ENCODE data around the gene PBLD. TPM values are rescaled to one million over a fixed set of nuclear protein-coding genes. Genes with fewer than 3 reads are reported as not detected.

The PBLD gene
- 10 to 100 TPM; 62.6 to 92.9 (median 85.1) TPM for polyA plus RNA-seq (ENCODE audit: insufficient read length in 3 of 3)

DNA sequence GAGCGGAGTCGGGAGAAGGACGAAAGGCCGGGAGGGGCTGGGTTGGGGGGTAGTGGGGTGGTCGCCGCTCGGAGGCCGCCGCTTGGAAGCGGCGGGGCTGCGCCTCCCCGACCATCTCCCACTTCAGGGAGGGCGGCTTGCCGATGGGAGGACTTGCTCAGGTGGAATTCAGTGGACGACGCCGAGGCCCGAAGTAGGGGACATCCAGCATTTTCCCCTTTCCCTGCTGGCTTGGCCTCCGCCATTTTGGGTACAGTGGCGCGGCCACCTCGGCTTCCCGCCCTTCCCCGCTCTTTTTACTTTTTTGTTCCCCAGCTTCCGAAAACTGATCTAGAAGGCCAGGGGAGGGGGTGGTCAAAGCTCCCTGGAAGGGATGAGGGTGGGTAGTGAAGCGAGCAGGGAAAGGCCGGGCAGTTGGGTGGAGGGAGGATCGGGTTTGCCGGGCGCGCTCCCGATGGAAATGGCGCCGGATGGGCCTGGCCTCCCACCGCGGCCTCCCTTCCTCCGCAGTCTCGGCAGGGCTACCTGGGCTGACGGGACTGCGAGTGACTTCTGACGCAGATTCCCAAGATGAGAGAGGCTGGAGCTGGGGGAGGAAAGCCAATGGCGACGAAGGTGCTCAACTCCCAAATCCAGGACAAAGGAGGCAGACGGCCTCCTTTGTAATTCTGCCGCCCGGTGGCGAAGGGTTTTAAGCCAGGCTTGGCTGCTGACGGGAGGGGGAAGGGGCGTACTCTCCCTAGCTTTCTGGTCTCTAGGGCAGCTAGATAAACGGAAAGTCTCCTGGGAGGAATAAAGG is at the start of gene PBLD:
Gene PBLD, minus strand, starts transcription at position 670 of the 799 bp plus-strand sequence. CDS start 26,084 bp downstream, outside the sequence.
- DNase-seq (ENCODE audit: low read depth in 3 of 3, low spot score in 2 of 3) = peak; percentile 71 to 76 (median 72)

DNA sequence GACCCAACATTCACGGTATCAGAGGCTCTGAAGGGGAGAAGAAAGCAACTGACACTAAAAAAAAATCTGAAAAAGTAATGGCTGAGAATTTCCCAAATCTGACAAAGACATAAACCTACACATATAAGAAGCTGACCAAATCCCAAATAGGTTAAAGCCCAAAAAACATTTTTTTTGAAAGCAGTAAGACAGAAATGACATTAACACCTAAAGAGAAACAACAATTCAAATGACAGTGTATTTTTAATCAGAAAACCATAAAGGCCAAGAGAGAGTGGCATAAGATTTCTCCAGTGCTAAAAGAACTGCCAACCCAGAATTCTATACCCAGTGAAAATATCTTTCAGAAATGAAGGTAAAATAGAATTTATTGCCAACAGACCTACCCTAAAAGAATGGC is 38.9 kb upstream of the PBLD start:
- no peak for DNase-seq (ENCODE audit: low read depth in 3 of 3, low spot score in 2 of 3)

DNA sequence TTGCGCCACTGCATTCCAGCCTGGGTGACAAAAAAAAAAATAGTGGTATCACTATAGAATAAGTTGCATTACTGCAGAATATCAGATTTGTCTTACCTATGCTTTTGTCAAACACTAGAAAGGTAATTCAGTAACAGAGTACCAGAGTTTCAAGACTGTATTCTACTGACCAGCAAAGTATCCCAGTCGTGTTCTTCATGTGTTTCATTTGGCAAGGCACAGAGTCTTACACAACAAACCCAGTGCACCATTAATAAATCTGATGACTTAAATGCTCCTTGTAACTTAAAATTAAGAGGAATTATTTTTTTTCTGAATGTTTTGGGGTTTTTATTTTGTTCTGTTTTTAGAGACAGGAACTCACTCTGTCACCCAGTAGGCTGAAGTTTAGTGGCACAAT is 34.4 kb upstream of the PBLD start:
- DNase-seq (ENCODE audit: low read depth in 3 of 3, low spot score in 2 of 3) = no peak

DNA sequence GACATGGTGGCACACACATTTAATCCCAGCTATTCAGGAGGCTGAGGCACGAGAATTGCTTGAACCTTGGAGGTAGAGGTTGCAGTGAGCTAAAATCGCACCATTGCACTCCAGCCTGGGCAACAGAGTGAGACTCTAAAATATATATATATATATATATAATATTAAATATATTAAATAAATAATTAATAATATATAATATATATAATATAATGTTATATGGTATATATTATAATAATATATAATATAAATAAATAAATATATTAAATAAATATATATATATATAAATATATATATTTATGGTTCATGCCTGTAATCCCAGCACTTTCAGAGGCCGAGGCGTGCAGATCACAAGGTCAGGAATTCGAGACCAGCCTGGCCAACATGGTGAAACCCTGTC is 33.9 kb upstream of the PBLD start:
- no peak for DNase-seq (ENCODE audit: low read depth in 3 of 3, low spot score in 2 of 3)

DNA sequence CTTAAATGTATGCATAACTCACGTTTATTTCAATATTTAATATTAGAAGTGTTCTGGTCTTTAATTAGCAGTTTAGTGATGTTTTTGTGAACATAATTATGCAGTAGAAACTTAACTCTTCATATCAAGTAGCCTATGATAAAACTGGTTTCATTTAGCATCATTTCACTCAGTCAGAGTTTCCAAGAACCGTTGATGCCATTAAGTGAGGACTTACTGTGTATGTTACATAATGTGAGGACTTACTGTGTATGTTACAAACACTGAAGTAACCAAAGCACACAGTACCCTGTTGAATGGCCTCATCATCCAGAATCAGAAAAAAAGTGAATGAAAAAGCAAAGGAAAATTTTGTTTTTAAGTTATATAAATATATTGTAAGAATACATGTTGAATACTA is 32.9 kb upstream of the PBLD start:
- DNase-seq (ENCODE audit: low read depth in 3 of 3, low spot score in 2 of 3) = no peak

DNA sequence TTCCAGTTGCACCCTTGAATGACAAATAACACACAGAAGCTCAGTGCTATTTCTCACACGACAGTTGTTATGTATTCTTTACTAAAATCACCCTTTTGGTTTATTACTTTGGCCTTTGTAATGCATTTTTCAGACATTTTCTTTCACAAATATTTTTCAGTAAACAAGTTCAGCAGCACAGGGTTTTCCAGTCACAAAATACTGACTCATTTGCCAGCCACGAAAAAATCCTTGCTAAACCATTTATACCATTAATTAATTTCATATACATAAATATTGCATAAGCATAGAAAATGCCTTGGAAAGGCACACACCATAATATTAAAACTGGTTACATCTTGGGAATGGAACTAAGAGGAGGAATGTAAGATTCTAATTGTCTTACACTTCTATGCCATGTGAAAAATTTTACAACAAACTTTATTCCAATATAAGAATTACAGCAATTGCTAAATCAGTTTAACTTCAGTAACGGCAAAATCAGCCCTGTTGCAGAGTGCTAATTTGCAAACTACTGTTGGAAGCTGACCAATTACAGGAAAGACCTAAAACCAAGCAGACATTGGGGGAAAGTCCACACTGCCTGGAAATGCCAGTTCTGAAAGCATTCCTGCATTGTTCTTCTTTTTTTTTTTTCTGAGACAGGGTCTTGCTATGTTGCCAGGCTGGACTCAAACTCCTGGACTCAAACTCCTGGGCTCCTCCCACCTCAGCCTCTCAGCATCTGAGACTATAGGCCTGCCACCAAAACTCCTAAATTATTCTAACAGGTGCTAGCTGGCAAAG is 31.6 kb upstream of the PBLD start:
- no peak for DNase-seq (ENCODE audit: low read depth in 3 of 3, low spot score in 2 of 3)

DNA sequence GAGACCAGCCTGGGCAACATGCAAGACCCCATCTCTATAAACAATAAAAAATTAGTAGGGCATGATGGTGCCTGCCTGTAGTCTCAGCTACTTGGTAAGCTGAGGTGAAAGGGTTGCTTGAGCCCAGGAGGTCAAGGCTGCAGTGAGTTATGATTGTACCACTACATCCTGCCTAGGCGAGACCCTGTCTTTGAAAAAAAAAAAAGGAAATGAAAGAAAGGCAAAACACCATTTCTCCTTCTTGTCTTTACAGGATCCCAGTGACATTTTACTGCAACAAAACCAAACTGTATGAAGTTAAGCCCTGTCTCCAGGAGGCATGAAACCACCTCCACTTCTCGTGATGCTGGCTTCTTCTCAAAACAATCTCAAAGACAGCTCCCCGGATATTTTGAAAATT is 29.9 kb upstream of the PBLD start:
- DNase-seq (ENCODE audit: low read depth in 3 of 3, low spot score in 2 of 3) = no peak

DNA sequence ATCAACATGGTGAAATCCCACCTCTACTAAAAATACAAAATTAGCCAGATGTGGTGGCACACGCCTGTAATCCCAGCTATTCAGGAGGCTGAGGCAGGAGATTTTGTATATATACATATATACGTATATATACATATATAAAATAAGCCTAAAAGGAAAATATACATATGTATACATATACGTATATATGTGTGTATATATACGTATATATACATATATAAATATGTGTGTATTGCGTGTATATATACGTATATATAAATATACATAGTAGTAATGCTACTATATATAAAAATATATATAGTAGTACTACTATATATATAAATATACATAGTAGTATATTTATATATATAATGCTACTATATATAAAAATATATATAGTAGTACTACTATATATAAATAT is 26.5 kb upstream of the PBLD start:
- DNase-seq (ENCODE audit: low read depth in 3 of 3, low spot score in 2 of 3) = no peak

DNA sequence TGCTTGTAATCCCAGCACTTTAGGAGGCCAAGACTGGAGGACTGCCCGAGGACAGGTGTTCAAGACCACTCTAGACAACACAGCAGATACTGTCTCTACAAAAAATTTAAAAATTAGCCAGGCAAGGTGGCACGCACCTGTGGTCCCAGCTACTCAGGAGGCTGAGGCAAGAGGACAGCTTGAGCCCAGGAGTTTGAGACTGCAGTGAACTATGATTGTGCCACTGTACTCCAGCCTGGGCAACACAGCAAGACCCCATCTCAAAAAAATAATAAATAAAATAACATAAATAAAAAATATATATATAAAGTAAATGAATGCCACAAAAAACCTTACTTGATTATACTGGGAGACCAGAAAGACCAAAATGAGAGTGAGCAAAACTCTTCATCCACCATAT is 20.8 kb upstream of the PBLD start:
- no peak for DNase-seq (ENCODE audit: low read depth in 3 of 3, low spot score in 2 of 3)

DNA sequence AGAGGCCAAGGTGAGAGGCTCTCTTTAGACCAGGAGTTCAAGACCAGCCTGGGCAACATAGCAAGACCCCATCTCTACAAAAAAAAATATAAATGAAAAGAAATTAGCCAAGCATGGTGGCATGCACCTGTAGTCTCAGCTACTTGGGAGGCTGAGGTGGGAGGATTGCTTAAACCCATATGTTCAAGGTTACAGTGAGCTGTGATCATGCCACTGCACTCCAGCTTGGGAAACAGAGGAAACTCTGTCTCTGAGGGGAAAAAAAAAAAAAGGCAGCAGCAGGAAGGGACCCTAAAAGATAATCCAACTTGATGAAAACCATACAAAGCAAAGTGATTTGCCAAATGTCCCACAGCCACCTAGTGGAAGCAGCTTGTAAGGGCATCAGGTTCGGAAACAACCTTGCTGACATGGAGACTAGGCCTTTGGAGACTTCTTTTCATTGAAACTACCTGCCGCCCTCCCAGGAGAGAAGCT is 15.6 kb upstream of the PBLD start:
- no peak for DNase-seq (ENCODE audit: low read depth in 3 of 3, low spot score in 2 of 3)

DNA sequence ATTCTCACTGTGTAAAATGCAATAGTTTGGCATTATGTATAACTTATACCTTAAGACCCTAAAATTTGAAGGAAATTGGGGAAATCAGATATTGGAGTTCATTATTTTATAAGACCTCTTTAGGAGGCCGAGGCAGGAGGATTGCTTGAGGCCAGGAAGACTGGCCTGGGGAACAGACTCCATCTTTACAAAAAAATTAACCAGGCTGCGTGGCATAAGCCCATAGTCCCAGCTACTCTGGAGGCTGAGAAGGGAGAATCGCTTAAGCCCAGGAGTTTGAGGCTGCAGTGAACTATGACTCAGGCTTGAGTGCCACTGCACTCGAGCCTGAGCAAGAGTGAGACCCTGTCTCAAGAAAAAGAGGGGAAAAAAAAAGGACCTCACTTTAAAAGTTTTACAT is 14.0 kb upstream of the PBLD start:
- DNase-seq (ENCODE audit: low read depth in 3 of 3, low spot score in 2 of 3) = no peak

DNA sequence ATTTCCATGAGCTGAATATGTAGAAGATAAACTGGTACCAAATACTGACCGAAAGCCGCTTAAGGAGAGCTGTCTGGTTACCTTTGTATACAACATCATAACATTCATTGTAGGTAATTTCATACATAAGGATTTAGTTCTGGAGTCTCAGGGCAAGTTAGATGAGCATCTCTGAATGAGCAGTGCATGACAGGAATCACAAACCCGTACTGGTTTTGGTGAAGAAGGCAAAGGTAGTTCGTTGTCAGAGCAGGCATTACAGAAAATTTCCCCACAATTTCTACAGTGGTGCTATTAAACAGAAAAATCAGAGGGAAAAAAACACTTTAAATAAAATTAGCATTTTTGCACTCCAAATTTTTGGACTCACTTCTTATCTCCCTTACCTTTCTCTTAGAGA is 12.9 kb upstream of the PBLD start:
- no peak for DNase-seq (ENCODE audit: low read depth in 3 of 3, low spot score in 2 of 3)

DNA sequence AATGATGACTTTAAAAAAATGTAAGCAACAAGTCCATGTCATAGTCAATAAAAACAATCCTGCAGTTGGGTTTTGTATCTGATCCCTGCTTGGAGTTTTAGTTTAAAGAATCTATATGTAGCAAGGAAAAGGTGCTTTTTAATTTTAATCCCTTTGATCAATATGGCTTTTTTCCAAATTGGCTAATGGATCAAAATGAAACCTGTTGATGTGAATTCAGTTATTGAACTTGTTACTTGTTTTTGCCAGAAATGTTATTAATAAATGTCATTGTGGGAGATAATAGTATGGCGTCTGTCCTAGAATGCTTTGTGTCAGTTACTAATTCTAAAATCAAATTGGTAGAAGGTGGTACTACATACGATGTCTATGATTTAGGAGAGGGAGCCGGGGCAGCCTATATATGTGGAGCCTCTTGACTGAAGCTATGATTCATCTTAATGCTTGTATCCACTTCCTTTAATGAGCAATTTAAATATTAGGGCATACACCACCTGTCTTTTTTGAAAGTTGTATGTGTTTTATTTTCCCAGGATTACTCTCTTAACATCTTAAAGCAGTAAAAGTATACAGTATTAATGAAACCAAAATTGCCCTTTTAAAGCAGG is 10.3 kb upstream of the PBLD start:
- DNase-seq (ENCODE audit: low read depth in 3 of 3, low spot score in 2 of 3) = no peak

DNA sequence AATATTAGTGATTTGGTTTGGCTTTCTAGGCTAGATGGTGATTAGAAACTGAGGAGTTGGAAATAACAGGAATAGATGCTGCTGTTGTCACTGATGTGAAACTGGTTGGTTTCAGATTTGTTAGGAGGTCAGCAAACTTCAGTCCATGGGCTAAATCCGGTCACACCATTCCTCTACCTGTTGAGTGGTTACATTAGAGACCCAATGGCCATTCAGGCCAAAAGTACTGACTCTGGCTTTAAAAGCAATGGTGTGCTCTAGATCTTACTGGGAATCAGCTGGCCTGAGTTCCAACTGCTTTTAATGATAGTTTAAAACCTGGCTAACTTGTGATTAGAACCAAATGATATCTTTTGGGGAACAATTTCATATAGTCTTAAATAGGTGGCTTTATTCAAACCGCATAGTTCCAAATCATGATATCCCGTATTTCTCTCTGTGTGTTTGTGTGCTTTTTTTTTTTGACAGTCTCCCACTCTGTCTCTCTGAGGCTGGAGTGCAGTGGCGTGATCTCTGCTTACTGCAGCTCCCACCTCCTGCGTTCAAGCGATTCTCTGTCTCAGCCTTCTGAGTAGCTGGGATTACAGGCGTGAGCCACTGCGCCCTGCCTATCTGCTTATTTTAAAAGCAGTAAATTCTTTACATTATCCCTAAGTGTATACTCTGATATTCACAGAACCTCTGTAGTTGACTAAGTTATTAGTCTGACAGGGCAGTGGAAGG is 7.8 kb upstream of the PBLD start:
- no peak for DNase-seq (ENCODE audit: low read depth in 3 of 3, low spot score in 2 of 3)

DNA sequence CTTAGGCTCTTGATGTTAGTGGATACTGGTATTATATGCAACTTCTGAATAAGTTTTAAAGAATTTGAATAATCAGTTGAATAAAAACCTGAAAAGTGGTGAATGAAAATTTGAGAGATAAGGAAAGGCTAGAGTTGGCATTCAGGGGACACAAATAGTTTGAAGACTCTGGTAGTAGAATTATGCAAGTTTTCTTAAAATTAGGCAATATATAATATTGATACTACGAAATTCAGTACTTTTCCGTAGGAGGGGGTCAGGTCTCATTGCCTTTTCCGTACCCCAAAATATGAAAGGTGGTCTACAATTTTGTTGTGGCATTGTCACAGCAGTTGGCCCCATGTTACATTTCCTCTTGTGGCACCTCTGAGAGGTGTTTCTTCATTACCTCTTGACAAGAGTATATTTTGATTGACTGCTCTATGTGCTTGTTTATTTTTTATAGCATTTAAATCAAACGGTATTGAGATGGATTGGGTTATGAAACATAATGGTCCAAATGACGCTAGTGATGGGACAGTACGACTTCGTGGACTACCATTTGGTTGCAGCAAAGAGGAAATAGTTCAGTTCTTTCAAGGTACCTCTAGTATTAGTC is 4.1 kb upstream of the PBLD start:
- DNase-seq (ENCODE audit: low read depth in 3 of 3, low spot score in 2 of 3) = no peak

DNA sequence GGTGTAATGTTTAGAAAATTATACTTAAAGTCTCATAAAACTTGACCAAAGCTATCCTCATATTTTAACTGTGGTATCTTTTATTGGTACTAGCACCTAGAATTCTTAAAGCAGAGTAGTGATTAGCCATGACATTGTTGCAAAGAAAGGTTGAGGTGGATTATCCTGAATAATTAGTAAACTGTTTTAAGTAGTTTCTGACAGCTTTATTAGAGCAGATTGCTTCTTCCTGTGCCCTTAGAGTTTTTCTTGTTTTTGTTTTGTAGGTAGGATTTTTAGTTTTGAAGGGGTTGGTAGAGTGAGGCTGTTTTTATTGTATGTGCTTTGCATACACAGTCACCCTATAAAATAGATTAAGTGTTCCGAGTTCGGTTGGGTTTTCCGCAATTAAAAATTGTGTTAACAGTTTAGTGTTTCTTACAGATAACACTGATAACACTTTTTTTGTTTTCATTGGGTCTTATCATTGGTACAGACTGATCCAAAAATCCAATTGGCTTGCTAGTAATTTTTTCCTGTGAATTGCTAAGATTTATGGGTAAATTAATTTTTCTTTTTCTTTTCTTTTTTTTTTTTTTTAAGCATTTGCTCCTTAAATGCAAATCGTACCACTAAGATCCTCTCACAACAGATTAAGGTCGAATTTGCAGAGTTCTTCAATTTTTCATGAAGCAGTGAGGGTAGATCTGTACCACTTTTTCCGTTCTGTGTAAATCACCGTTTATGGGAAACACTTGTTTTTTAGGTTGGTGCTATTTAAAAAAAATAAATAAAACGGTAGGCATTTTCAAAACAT is 2.1 kb upstream of the PBLD start:
- no peak for DNase-seq (ENCODE audit: low read depth in 3 of 3, low spot score in 2 of 3)

DNA sequence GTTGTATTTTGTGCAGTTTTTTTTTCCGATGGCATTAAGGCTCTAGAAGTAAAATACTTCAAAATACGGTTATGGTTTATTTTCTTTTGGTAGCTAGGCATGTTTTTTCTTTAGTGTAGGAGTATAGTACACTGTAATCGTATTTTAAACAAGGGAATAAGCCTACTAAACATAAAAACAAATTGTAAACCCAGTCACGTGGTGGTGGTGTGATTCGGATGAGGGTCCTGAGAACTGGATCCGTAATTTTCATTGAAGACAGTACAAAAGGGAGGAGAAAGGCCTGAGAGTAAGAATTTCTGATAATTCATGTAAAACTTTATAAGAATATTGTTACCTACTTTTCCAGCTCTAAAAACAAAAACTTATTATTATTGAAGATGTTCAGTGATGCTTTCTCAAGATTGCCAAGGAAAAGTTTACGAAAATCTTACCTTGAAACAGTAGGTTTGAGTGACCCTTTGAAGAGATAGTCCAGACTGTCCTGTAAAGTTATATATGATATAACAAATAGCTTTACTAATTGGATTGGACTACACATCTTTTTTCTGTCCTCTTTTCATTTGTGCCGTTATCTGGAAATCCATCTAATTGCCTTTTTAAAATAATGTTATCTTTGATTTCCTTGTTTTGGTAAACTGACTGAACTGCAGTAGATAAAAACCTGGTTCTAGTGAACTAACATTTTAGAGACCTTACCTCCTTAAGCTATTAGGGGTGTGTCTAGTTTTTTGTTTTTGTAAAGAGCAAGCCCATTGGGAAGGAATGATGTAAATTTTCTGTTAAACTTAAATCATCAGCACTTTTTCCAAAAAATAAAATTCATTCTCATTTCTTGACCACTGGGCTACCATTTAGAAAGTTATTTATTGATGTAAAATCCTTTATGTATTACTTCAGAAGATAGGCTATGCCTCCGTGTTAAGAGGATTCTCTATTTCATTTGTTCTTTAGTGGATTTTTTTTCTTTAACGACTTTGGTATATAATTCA is 1.0 kb upstream of the PBLD start:
- DNase-seq (ENCODE audit: low read depth in 3 of 3, low spot score in 2 of 3) = no peak

DNA sequence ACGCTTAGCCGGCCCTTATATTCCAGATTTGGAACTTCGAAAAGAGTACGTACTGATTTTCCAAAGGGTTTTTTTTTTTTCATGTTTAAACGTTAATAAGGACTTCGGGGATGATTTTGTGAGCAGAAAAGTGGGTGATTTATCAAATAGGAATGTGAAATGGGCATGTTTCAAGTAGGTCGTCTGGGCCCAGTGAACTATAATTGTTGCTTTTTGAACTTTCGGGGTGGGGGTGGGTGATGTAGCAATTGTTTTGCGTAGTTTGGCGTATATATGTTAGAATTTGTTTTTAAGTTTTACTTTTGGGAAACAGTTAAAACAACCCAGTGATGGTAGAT is 299 bp upstream of the PBLD start:
- DNase-seq (ENCODE audit: low read depth in 3 of 3, low spot score in 2 of 3) = no peak

All from right renal cortex interstitium (tissue), 3 donors.